Medulla oblongata (tissue), 1 donor: Measurements from ENCODE around the gene AK8.
A peak's percentile ranks its signal among the peaks of the same experiment; 100 is the strongest.

Experiments
- DNase-seq: peaks from one replicate; pipeline ENCODE4 v3.0.0-alpha.2; 2015; ENCODE audit errors: extremely low spot score

Gene AK8

DNA sequence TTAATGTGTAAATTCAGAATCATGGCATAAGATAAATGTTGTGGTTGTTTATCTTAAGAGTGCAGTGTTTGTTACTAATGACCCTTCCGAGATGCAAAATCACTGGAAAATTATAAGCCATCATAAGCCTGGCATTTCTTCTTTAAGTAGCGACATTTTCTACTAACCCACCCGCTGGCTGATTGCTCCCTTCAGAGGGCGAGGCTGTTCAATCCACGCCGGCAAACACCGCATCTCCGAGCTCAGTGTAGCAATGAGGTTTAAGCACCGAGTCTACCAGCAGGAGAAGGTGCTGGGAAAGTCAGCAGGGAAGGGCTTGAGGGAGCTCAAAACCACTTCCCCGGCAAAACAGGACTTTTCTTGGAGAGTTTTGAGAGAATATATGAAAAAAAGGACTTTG, 52.7 kb downstream of the AK8 start:
- no peak for DNase-seq

DNA sequence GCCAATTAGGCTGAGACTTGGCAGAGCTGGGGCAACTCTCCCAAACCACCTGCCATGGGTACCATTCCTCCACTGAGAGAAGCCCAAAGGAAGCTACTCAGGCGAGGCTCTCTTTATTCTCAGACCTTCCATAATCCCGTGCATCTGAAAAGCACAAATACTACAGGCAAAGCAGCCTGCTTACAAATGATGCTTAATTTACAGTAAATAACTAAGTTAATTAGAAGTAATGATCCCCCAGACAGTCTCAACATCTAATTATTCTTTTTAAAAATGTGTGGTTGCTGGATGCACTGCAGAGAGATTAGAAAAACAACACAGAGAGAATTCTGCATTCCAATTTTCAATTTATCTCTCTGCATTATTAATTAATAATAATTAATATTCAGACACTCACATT, 53.1 kb downstream of the AK8 start:
- no peak for DNase-seq

DNA sequence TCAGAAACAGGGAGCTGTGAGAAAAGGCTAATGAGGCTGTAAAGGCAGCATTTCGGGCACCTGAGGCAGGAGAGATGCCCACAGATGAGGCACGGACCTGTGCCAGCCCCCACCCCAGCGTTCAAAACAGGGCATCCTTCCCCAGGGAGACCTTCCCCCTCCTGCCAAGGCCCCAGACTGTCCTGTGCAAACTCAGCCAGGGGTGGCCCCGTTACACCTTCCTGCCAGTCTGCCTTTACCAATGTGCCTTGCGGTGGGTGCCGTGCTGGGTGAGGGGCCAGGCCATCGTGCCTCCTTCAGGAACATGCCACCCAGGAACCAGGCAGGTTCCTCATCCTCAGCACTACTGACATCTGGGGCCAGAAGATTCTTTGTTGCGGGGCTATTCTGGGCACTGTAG, 53.9 kb downstream of the AK8 start:
- no peak for DNase-seq

DNA sequence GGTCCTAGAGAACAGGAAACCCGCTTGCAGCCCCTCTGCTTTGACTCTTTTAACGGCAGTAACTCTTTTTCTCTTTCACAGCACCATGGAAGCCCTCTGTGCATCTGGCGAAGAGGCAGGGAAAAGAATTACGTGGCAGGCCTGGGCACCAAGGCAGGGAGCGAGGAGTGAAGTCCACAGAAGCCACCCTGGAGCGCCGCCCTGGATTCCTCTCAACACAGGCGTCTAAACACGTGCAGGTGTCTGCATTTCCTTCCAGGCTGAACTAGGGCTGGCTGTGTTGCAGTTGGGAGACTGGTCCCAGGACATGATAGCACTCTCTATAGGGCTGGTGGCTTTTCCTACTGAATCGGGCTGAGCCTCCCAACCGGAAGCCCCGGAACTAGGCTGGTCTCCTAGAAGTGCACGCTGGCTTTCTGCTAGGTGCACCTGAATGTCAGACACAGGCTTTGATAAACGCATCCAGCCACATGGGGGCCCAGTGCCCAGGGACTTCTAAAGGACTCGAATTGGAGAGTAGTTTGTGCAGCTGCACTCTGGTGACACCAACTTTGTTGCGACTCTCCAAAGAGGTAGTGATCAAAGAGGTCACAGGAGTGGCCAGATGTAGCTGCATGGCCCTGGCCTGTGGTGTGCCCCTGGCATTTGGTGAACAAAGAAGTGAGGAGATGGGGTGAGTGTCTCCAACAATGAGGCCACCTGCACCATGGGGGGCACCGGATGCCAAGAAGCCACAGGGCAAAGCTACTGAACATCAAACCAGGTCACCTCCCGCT, 54.5 kb downstream of the AK8 start:
- DNase-seq: no peak

DNA sequence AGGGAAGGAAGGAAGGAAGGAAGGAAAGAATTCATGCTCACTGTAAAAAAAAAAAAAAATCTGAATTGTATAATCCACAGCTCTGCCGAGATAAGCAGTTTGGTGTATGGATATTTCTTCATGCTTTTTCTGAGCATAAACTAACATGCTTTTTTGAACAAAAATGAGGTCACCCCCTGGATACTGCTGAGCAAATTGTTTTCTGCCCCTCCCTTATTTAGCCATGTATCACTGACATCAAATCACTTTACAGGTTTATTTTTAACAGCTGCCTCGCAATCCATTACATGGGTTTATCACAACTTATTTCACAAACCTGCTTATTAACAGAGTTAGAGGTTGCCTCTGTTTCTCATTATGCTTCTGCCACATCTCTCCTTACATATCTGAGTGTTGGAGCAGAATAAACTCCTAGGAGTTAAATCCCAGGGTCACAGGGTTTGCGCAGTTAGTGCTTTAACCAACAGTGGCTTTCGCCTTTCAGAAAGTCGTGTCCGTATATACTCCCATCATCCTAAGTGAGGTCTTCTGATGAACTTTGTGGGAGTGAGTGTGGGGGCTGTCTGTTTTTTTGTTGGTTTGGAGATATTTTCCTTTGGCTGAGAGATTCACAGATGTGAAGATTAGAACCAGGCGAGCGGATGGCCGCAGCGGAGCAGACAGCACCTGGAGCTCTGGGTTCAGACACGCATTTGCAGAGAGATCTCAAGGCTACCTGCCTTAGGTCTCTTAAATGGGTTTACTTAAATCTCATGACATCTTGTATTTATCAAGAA, 57.7 kb downstream of the AK8 start:
- no peak for DNase-seq

DNA sequence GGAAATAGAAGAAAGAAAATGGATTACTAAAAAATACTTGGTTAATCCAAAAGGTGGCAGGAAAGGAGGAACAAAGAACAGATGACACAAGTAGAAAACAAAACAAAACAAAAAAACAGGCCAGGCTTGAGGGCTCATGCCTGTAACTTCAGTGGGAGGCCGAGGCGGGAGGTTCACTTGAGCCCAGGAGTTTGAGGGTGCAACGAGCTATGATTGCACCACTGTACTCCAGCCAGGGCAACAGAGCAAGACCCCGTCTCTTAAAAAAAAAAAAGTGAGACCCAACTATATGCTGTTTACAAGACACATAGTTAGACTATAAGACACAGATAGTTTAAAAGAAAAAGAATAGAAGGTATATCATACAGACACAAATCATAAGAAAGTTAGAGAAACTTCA, 59.5 kb downstream of the AK8 start:
- no peak for DNase-seq

DNA sequence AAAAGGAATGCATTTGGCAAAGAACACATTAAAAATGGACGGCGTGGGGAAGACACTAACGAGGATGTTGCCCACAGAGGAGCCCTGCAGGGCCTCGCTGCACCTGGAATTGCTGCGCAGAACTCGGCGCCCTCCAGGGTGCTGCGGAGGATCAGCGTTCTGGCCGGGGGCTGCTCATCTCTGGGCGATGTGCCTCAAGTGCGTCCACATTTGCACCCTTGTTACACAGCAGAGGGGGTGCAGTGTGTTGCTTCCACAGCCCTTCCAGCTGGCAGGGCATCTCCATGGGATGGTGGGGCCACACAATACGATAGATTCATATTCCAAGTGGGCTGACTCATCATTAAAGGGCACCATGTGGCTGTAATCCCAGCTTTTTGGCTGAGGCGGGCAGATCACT, 63.1 kb downstream of the AK8 start:
- DNase-seq: no peak

DNA sequence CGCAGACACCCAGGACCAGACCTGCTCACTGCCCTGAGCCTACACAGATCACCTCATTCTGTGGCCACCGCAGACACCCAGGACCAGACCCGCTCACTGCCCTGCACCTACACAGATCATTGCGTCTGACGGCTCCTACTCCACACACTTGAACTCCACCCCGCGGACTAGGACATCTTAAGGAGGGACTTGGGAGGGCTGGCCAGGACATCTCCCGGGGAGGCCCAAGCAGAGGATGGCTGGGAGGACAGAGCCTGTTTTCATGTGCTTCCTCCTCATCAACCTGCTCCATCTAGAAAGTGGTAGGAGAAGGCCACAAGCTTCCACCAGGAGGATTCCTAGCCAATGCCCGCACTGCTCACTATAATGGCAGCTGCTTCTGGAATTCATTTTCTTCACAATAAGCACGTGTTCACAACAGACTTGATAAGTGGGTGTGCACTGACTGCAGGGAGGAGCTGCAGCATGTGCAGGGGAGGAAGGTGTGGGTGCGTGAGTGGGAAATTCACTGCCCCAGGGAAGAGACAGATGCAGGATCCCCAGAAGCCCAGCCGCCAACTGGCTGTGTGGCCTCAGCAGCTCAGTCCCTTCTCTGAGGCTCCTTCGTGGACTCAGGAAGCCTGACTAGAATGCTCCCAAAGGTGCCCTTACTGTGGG, 64.8 kb downstream of the AK8 start:
- DNase-seq: no peak

DNA sequence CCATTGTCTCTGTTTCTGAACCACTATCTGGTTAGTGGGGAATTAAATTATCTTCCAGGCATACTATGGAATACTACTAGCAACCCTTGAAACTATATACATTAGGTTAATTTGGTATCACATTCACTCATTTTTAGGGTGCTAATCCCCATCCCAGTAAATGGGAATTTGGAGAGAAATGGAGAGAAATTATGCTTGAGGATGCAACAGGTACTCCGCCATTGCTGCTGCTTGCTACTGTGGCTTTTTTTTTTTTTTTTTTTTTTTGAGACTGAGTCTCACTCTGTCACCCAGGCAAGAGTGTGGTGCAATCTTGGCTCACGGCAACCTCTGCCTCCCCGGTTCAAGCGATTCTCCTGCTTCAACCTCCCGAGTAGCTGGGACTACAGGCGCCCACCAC, 66.1 kb downstream of the AK8 start:
- DNase-seq: no peak

DNA sequence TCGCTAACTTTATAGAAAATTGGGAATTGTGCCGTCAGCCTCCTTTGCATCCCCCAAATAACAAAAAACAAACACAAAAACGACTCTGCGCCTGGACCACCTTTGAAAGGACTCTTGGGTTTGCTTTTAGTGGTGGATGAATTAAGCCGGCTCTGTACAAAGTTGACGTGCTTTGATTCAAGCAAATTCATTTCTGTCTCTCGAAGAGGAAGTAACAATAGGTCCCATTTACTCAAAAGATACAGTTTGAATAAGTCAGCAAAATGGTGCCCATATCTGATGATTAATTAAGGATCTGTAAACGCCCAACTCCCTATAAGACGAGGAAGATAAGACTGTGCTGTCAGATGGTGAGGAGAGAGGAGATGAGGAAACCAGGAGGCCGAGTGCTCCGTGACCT, 67.8 kb downstream of the AK8 start:
- no peak for DNase-seq

DNA sequence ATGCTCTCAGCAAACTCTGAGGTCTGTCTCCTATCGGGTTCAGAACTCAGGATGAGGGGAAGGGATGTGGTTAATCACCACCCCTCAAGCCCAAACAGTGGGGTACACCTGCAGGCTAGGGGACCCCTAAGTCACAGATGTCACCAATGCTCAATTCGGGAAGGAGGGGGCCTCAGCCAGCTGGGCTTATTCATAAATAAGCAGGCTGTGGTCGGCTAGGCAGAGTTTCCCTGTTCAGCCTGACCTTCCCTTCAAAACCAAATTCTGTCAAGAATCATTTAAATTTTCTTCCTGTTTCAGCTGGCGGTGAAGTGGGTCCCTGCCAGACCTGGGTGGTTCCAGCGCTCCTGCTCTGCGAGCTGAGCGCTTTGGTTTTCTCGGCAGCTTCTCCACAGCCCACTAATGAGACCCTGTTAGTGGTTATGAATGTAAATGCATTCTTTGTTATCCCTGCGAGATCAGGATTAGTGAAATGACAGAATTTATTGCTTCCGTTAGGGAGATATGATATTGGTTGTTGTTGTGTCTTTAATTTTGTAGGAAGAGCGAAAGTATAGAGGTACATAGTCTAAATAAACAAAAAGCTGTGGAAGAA, 68.3 kb downstream of the AK8 start:
- no peak for DNase-seq

DNA sequence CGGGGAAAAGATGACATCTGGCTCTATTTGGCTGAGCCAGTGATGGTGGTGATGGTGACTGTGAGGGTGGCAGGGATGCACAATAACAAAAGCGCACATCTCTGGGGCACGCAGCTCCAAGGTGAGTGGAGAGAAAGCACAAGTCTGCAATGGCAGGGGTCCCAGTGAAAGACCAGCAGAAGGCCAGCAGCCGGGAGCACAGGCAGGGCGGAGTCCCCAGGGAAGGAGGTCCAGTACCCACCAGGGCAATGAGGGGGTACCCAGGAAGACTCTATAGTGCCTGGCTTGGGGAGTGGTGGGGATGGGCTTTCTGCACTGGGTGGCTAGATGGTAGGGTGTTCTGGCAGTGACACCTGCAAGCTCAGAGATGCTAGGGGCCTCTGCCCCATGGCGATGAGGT, 69.4 kb downstream of the AK8 start:
- DNase-seq: no peak

DNA sequence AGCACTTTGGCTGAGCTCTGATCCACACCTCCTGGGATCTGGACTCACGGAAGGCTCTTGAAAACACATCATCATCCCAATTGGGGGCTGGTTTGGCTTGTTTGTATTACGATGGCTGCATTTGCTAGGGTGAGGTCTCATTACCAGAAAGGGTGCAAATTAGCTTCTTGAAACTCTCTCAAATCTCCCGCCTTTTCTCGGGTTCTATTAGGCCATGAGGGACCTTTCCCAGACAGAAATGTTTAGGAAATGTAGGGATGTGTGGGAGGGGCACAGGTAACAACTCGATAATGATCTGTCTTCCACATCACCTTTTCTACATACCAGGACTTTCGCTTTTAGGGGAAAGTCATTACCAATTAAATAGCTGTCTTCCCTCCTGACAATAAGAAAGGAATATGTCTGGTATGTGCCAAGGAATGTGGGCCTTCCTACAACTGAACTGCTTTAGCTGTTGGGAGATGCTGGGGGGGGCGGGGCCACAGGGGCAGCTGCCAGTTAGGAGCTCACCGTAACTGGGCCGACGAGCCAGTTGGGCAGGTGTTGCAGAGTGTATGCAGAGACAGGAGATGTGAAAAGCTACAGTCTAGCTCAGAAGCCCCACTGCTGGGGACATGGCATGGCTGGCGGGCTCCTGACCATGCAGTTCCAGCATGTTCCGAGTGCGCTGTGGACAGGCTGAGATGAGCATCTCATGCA, 71.2 kb downstream of the AK8 start:
- DNase-seq: no peak

DNA sequence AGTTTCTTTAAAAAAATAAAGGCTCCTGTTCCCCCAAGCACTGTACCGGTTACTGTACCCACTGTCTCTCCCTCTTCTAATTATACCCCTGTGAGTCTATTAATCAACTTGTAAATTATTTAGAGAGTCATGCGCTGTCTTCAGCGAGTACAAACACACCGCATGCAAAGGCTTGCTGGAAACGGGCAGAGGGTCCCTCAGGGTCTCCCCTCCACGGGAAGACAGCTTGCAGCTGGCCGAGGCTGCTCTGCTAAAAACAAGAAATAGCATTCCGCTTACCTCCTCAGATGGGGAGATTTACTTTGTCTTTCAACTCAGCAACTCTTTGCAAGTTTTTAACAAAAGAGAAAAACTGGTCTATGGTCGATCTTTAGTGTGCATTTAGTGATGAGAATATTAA, 71.8 kb downstream of the AK8 start:
- no peak for DNase-seq

DNA sequence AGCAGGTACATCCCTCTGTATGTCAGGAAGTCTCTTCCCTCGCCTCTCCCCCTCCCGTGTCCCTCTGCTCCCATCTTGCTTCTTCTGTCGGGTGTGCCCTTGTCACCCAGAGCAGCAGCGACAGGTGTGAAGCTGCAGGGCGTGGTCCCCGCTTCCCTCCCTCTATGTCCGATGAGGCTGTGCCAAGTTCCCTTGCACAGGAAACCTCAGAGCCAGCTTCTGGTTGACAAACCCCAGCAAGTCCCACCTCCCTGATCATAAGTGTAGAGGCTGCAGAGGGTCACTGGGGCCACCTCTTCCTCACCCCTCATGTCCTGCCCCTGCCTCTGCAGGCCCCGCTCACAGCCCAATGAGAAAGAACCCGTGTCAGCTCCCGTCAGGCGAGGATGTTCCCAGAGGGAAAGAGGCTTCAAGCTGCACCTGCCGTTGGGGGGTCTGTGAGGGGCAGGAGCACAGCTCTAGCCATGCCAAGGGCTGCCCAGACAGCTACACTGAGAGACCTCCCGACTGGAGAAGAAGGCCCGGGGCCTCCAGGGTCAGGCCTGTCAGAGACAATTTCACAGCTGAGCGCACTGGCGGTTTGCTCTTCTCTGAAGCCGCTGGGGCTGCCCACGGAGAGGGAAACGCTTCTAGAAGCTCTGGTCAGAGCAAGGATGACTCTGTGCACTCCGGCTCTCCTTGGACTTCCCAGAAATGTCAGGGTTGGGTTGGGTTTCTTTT, 73.3 kb downstream of the AK8 start:
- DNase-seq: no peak

DNA sequence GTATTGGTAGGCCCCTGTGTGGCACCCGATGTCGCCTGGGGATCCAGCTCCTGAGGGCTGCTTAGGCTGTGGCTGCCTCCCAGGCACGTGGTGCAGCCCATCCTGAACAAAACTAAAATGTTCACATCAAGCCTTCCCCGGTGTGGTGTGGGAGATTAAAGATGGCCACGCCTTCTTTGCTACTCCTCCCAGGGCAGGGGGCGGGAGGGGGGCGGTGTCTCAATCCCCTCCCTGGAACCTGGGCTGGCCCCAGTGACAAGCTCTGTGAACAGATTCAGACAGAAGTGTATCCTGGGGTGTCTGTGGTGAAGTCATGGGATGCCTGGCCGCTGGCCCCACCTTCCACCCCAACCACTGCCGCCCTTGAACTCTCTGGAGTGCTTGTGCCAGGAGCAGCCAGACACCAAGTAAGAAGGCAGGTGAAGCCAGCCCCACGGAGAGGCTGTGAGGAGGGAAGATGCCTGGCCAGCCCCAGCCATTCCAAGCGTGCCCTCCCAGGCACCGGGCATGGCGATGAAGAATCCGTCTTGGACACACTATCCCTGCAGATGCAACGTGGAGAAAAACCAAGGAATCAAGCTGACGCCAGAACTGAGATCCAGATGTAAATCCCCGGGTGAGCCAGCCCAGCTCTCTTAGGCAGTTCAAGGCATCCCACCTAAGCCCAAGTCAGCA, 75.8 kb downstream of the AK8 start:
- no peak for DNase-seq

DNA sequence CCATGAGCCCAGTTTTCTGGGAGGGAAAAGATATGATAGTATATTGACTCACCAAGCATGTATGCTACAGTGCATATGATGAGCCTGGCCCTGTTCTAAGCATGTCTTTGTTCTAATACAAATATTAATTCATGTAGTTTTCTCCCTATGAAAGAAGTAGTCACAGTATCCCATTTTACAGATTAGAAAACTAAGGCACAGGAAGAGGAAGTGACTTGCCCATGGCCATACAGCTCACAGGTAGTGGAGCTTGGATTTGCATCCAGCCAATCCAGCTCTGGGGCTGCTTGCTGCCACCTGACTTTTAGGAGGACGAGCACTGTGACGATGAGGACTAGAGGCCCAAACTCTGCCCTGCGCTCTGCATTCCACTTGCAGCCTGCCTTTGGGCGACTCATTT, 76.4 kb downstream of the AK8 start:
- no peak for DNase-seq

DNA sequence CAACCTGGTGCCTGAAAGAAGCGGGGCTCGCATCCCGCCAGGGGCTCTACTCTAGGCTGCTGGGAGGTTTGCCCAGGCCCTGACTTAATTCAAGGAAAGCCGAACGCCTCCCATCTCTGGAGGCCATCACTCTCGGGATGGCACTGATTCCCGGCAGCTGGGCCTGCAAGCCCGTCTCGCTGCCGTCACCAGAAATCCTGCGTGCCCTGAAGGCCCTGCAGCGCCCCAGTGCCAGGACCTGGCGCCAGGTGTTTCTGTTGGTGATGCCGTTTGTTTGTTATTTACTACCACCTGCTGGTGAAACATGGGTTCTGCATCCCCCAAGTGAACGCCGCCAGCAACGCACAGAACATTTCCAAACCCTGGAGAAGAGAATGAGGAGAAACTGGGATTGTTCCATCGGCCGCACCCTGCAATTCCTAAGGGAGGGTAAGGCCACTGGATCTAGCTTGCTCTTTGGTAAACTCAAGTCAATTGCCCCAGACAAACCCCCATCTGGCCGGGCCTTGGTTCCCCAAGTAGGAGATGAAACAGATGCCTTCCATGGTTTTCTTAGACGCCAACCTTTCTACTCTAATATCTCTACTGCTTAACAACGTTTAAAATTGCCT, 77.9 kb downstream of the AK8 start:
- peak; percentile 84 for DNase-seq

DNA sequence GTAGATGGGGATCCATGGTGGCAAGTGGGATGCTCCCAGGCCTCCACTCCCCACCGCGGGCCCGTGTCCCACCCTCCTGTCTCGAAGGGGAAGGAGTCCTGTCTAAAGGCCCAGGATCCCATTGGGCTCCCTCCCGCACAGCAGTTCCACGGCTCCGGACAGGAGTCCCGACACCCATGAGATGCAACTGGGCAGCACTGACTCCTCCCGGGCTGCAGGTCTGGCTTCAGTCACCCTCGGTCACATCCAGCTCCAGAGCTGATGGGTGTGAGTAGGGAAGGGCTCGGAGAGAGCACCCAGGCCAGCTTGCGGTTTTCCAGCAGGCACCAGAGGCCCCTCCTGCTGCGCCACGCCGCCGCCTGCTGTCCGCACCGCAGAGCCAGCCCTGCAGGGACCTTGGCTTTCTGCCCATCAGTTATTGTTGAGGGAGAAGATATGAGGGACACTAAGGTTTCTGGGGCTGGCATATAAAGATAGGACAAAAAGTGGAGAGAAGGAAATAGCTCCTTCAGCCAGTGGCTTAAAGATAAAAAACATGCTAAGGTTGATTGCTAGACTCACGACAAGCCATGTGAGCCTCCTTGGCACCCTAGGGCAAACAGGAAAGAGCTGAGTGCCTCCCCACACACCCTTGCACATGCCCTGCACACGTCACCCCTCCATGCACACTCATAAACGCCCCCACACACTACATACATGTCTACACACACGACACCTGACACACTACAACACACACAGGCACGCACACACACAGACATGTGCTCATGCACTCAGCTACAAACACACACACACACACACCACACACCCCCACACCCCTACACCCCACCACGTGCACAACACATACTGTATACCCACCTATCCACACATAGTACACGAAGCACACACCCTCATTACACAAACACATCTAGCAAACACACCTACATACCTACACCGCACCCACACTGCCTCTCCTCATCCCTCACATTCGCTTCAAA, 79.0 kb downstream of the AK8 start:
- no peak for DNase-seq
